GM12864 (cell line): ENCODE data around the gene TSC22D3.
"Not testable (repeated sequence)": the region's sequence is repeated elsewhere in the genome, so short reads cannot be mapped to it uniquely, and the experiment has no call there.

Experiments used
- DNase-seq: peaks from one replicate; pipeline ENCODE4 v3.0.0-alpha.2; 2011; ENCODE audit warnings: low read depth
- H3K4me3 ChIP-seq: 2 replicates; pipeline ENCODE4 v1.5.1; 2011; ENCODE audit warnings: mild to moderate bottlenecking, low read depth, low read length, control low read depth
- CTCF ChIP-seq: IDR thresholded peaks from 2 replicates; pipeline ENCODE4 v1.5.1; 2011; ENCODE audit warnings: low read depth, mild to moderate bottlenecking, moderate library complexity, low read length, control low read depth, inconsistent platforms; ENCODE audit errors: missing control alignments

Gene TSC22D3

DNA sequence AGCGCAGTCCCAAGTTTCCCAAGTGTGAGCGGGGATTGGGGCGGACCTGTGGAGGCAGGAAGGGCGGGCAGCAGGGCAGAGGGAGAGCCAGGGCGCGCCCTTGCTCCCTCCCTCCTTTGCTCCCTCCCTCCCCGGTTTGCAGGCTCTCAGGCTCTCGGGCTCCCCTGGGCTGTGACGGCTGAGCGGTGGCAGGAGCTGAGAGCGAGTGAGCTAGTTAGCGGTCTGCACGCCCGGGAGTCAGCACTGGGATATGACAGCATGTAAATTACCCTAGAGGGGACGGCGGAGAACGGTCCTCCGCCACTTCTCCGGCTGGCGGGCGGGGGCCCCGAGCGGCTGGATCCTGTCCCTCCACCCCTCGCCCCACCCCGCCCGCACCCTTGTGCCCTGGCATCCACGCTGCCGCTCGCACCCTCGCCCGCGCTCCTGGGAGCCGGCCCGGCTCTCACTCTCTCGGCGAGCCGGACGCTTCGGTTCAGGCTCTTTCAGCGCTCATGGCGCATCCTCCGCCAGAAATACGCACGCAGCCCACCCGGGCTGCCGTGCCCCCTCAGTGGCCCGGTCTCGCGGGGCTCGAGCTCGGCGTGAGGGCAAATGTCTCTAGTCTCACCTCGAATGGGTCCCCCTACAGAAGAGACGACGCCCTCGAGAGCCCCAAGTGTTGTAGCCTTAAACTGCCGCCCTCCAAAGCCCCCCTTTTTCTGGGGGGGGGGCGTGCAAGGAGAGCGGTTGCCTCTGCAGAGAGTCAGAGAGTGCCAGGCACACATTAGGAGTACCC is at the start of gene TSC22D3:
TSS of gene TSC22D3 (minus strand) at position 54 of the 778 bp plus-strand sequence. CDS start 368 bp downstream, outside the sequence.
- no peak for DNase-seq
- H3K4me3 ChIP-seq: peak within 1 kb of the TSS; percentile 53

GRCh38 chrX:107823456-107823855 is 47.9 kb upstream of the TSC22D3 start:
- TF ChIP-seq CTCF: no peak
- DNase-seq: no peak
- no peak overlapping the region for H3K4me3 ChIP-seq

More for the DNA sequence above, at the start of gene TSC22D3:
- no peak for TF ChIP-seq CTCF

- TF ChIP-seq CTCF: no peak
- no peak for DNase-seq
- no peak overlapping the region for H3K4me3 ChIP-seq
These were observed 47.5 kb upstream of the TSC22D3 start for GRCh38 chrX:107823042-107823441.

DNA sequence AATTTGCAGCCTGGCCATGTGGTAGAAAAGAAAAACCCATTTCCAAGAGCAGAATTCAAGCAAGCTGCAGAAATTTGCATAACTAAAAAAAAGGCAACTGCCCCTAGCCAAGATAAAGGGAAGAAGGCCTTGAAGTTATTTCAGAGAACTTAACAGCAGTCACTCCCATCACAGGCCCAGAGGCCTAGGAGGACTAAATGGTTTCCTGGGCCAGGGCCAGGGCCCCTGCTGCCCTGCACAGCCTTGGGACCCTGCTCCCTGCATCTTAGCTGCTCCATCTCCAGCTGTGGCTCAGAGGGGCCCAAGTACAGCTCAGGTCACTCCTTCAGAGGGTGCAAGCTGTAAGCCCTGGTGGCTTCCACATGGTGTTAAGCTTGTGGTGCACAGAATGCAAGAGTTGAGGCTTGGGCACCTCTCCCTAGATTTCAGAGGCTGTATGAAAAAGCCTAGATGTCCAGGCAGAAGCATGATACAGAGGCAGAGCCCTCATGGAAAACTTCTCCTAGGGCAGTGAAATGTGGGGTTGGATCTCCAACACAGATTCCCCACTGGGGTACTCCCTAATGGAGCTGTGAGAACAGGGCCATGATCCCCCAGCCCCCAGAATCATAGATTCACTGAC is 43.4 kb upstream of the TSC22D3 start:
- no peak overlapping the region for H3K4me3 ChIP-seq
- DNase-seq: no peak
- TF ChIP-seq CTCF: no peak

- not testable (repeated sequence) for DNase-seq, H3K4me3 ChIP-seq
These were observed 34.5 kb upstream of the TSC22D3 start for GRCh38 chrX:107810053-107810452.

GRCh38 chrX:107805179-107805578 is 29.6 kb upstream of the TSC22D3 start:
- TF ChIP-seq CTCF: no peak
- no peak for DNase-seq
- no peak overlapping the region for H3K4me3 ChIP-seq

GRCh38 chrX:107804427-107804826 is 28.8 kb upstream of the TSC22D3 start:
- no peak overlapping the region for H3K4me3 ChIP-seq
- no peak for DNase-seq
- no peak for TF ChIP-seq CTCF
